HG03354 (cell line): ENCODE measurements around the gene SYT8.

Experiments used
- ATAC-seq: cut with Tn5 transposase; IDR thresholded peaks from one replicate; pipeline ENCODE4 v1.9.1; 2021; ENCODE audit warnings: mild to moderate bottlenecking; ENCODE audit not compliant: unreplicated experiment, poor library complexity, severe bottlenecking

Gene SYT8

GRCh38 chr11:1842149-1843097 lies 7.6 kb downstream of the SYT8 start:
- no peak for ATAC-seq

- no peak for ATAC-seq
Observed at GRCh38 chr11:1843098-1843473, 8.3 kb downstream of the SYT8 start.

- no peak for ATAC-seq
Observed at GRCh38 chr11:1843796-1844195, 9.0 kb downstream of the SYT8 start.

- no peak for ATAC-seq
Observed at GRCh38 chr11:1844221-1845094, 9.7 kb downstream of the SYT8 start.

GRCh38 chr11:1845095-1845429 lies 10.3 kb downstream of the SYT8 start:
- ATAC-seq: no peak

- no peak for ATAC-seq
Observed at GRCh38 chr11:1845561-1846452, 11.0 kb downstream of the SYT8 start.

- no peak for ATAC-seq
Observed at GRCh38 chr11:1846453-1846932, 11.7 kb downstream of the SYT8 start.

- ATAC-seq: no peak
Observed at GRCh38 chr11:1847006-1847735, 12.4 kb downstream of the SYT8 start.

GRCh38 chr11:1847926-1848639 lies 13.3 kb downstream of the SYT8 start:
- ATAC-seq: no peak

- no peak for ATAC-seq
Observed at GRCh38 chr11:1848640-1849430, 14.0 kb downstream of the SYT8 start.

- no peak for ATAC-seq
Observed at GRCh38 chr11:1851468-1852180, 16.8 kb downstream of the SYT8 start.

- no peak for ATAC-seq
Observed at GRCh38 chr11:1852271-1852876, 17.6 kb downstream of the SYT8 start.

- peak; percentile 52 for ATAC-seq
Observed at GRCh38 chr11:1852877-1853276, 18.1 kb downstream of the SYT8 start, which contains the start of gene LSP1. Gene LSP1, plus strand, starts transcription at chr11:1853084. Its CDS starts 61 bp downstream, at chr11:1853145.

- ATAC-seq: no peak
Observed at GRCh38 chr11:1853376-1854131, 18.8 kb downstream of the SYT8 start.

- peak; percentile 38 for ATAC-seq
Observed at GRCh38 chr11:1854132-1854948, 19.6 kb downstream of the SYT8 start.
